ENCODE measurements around the gene DLGAP1. TPM values are rescaled to one million over a fixed set of nuclear protein-coding genes. Genes with fewer than 3 reads are reported as not detected.

Gene DLGAP1
- total and polyA plus RNA-seq, 4 donors: 0.06 to 1.2 (median 0.17) TPM; not detected in 1

- no peak for TF ChIP-seq EGR1 (IDR thresholded peaks at IDR 0.05; ENCODE audit: low read depth in 2 of 2)
- no peak for TF ChIP-seq HNF4A (conservative IDR thresholded peaks at IDR 0.05)
- TF ChIP-seq TAF1 (conservative IDR thresholded peaks at IDR 0.05): no peak
- TF ChIP-seq, protein P1, sequence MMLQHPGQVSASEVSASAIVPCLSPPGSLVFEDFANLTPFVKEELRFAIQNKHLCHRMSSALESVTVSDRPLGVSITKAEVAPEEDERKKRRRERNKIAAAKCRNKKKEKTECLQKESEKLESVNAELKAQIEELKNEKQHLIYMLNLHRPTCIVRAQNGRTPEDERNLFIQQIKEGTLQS (IDR thresholded peaks at IDR 0.05): no peak
- TF ChIP-seq CTCF (IDR thresholded peaks at IDR 0.05; ENCODE audit: low read depth, low read length, missing input control): no peak
- no peak for TF ChIP-seq REST (IDR thresholded peaks at IDR 0.05)
- TF ChIP-seq JUND (IDR thresholded peaks at IDR 0.05): no peak
- no peak for TF ChIP-seq YY1 (IDR thresholded peaks at IDR 0.05)
- no peak for TF ChIP-seq GABPA (IDR thresholded peaks at IDR 0.05 in 1 of 2, conservative IDR thresholded peaks at IDR 0.05 in 1 of 2)
- TF ChIP-seq RAD21 (IDR thresholded peaks at IDR 0.05): no peak
- TF ChIP-seq FOXA2 (IDR thresholded peaks at IDR 0.05): no peak
- no peak for TF ChIP-seq ZBTB33 (IDR thresholded peaks at IDR 0.05)
- no peak for TF ChIP-seq FOXA1 (IDR thresholded peaks at IDR 0.05)
- WGBS: 92% methylated on average over 5 of the region's 5 CpGs
- no peaks in the 10 kb centered on the region for H3K4me1 ChIP-seq (ENCODE audit: control insufficient read depth in 4 of 4, insufficient read depth in 4 of 4, low read length in 3 of 4)
Observed at GRCh38 chr18:4242431-4243161, 212.5 kb downstream of the DLGAP1 start.

DNA sequence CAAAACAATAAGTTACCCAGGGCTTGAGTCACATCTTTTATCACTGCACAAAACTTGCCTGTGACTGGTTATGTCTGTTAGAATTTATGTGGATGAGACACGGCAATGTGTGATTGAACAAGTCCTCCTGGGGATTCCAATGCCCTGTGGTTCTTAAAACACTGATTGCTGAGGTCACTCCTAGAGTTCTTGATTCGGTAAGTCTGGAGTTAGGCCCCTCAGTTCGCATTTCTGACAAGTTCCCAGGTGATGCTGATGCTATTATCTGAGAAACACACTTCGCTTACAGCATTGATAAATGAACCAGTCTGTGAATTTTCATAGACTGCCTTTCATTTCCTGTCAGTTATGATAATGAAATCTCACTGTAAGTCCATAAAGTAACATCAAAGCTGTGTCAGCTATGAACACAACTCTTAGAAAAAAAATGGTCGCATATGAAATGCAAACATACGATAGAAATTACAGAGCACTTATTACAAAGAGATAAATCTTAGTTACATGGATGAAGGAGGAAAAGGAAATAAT is 214.0 kb downstream of the DLGAP1 start:
- no peak overlapping the region for H3K4me3 ChIP-seq (ENCODE audit: low read depth in 1 of 3, low read length in 3 of 3)
- H3K9me3 ChIP-seq (ENCODE audit: control insufficient read depth in 4 of 4, low read length in 3 of 4): no peaks in the 10 kb centered on the region
- H3K27ac ChIP-seq (ENCODE audit: low read depth in 1 of 2, low read length in 2 of 2): no peak overlapping the region
- H3K9ac ChIP-seq (ENCODE audit: low read depth in 1 of 2, low read length in 2 of 2): no peak overlapping the region
- 68% methylated on average over 6 of the region's 6 CpGs for WGBS
- H3K4me1 ChIP-seq (ENCODE audit: control insufficient read depth in 4 of 4, insufficient read depth in 4 of 4, low read length in 3 of 4): no peaks in the 10 kb centered on the region
- DNase-seq (ENCODE audit: low spot score): no peak
- H3K36me3 ChIP-seq (ENCODE audit: control insufficient read depth in 4 of 4, insufficient read depth in 3 of 4, low read depth in 1 of 4, low read length in 3 of 4): no peaks in the 10 kb centered on the region
- no peaks in the 10 kb centered on the region for H3K27me3 ChIP-seq (ENCODE audit: control insufficient read depth in 4 of 4, insufficient read depth in 4 of 4, low read length in 3 of 4)
- TF ChIP-seq HNF4A (conservative IDR thresholded peaks at IDR 0.05): no peak
- no peak for TF ChIP-seq FOXA2 (IDR thresholded peaks at IDR 0.05)
- no peak for TF ChIP-seq MAX (IDR thresholded peaks at IDR 0.05)
- TF ChIP-seq GABPA (IDR thresholded peaks at IDR 0.05 in 1 of 2, conservative IDR thresholded peaks at IDR 0.05 in 1 of 2): no peak
- TF ChIP-seq REST (IDR thresholded peaks at IDR 0.05): no peak
- TF ChIP-seq EGR1 (IDR thresholded peaks at IDR 0.05; ENCODE audit: low read depth in 2 of 2): no peak
- no peak for TF ChIP-seq TAF1 (conservative IDR thresholded peaks at IDR 0.05)
- TF ChIP-seq ZBTB33 (IDR thresholded peaks at IDR 0.05): no peak

More at GRCh38 chr18:4242431-4243161, 212.5 kb downstream of the DLGAP1 start:
- H3K27me3 ChIP-seq (ENCODE audit: control insufficient read depth in 4 of 4, insufficient read depth in 4 of 4, low read length in 3 of 4): no peaks in the 10 kb centered on the region
- no peaks in the 10 kb centered on the region for H3K9me3 ChIP-seq (ENCODE audit: control insufficient read depth in 4 of 4, low read length in 3 of 4)
- H3K27ac ChIP-seq (ENCODE audit: low read depth in 1 of 2, low read length in 2 of 2): no peak overlapping the region
- no peak overlapping the region for H3K9ac ChIP-seq (ENCODE audit: low read depth in 1 of 2, low read length in 2 of 2)
- DNase-seq (ENCODE audit: low spot score): no peak
- H3K36me3 ChIP-seq (ENCODE audit: control insufficient read depth in 4 of 4, insufficient read depth in 3 of 4, low read depth in 1 of 4, low read length in 3 of 4): no peaks in the 10 kb centered on the region
- H3K4me3 ChIP-seq (ENCODE audit: low read depth in 1 of 3, low read length in 3 of 3): no peak overlapping the region

All from liver (tissue), 9 donors.